ENCODE data around the gene BTN1A1.

GRCh38 chr6:26553635-26554446, 53.7 kb downstream of the BTN1A1 start:
- TF ChIP-seq CTCF (IDR thresholded peaks at IDR 0.05) (no peak), POLR2A (IDR thresholded peaks at IDR 0.05) (no peak), POLR2AphosphoS5 (IDR thresholded peaks at IDR 0.05) (peak; percentile 82)

Measured in prostate gland (tissue), 2 donors.